NCI-H82 treated with DMSO at 0.1 percent for 48 hours (cell line): ENCODE data around the gene CRISPLD2.

ENCODE experiments used
- DNase-seq: peaks from one replicate; lab custom pipeline; 2025; ENCODE audit not compliant: unreplicated experiment; lab: John Stamatoyannopoulos, UW

Gene CRISPLD2, protein sequence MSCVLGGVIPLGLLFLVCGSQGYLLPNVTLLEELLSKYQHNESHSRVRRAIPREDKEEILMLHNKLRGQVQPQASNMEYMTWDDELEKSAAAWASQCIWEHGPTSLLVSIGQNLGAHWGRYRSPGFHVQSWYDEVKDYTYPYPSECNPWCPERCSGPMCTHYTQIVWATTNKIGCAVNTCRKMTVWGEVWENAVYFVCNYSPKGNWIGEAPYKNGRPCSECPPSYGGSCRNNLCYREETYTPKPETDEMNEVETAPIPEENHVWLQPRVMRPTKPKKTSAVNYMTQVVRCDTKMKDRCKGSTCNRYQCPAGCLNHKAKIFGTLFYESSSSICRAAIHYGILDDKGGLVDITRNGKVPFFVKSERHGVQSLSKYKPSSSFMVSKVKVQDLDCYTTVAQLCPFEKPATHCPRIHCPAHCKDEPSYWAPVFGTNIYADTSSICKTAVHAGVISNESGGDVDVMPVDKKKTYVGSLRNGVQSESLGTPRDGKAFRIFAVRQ

DNA sequence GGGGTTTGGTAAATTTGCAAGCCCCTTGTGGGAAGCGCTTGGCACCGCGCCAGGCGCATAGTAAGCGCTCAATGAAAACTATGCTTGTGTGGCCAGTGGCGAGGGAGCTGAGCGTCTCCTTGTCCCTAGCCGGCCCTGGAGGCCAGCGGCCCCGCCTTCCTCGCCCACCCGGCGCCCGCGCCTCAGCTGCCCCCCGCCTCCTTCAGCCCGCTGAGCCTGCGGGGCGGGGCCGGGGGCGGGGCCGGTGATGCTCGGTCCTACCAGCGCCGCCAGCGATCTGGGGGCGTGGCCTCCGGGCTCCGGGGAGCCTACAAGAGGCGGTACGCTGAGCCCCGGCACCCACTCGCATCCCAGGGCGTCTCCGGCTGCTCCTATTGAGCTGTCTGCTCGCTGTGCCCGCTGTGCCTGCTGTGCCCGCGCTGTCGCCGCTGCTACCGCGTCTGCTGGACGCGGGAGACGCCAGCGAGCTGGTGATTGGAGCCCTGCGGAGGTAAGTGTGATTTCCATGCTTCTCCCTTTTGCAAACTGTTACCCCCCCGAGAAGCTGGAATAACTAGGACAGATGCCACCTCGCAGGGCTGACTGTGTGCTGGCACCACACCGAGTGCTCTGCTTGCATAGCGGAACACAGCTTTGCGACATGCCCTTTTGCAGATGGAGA, at the start of gene CRISPLD2:
Gene CRISPLD2 (plus strand): TSS at position 342 of the 661 bp plus-strand sequence. CDS start 18,511 bp downstream, outside the sequence.
- peak; percentile 66 for DNase-seq

GRCh38 chr16:84773312-84773711, 46.5 kb upstream of the CRISPLD2 start:
- no peak for DNase-seq

DNA sequence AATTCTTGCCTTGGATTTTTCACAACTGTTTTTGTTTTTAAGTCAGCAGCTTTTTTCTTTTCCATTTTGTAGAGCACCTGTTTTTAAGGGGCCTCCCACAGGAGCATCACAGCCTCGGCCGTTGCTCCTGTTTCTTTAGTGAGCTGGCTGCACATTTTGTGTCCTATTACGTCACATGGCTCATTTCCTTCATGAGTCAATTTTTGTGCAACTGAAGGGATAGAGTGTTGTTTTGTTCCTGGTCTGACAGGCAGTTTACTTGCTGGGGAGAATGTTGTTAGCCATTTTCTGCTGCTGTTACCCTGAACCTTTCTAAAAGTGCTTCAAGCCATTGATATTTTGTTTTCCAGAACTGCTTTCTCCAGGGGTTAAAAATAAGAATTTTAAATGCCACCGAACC, 45.0 kb upstream of the CRISPLD2 start:
- DNase-seq, result no peak

GRCh38 chr16:84775262-84775810, 44.4 kb upstream of the CRISPLD2 start:
- no peak for DNase-seq

GRCh38 chr16:84777435-84777834, 42.4 kb upstream of the CRISPLD2 start:
- DNase-seq, result no peak

- no peak for DNase-seq
Measured at GRCh38 chr16:84778720-84779119, 41.1 kb upstream of the CRISPLD2 start.

GRCh38 chr16:84780063-84780462, 39.7 kb upstream of the CRISPLD2 start:
- no peak for DNase-seq

DNA sequence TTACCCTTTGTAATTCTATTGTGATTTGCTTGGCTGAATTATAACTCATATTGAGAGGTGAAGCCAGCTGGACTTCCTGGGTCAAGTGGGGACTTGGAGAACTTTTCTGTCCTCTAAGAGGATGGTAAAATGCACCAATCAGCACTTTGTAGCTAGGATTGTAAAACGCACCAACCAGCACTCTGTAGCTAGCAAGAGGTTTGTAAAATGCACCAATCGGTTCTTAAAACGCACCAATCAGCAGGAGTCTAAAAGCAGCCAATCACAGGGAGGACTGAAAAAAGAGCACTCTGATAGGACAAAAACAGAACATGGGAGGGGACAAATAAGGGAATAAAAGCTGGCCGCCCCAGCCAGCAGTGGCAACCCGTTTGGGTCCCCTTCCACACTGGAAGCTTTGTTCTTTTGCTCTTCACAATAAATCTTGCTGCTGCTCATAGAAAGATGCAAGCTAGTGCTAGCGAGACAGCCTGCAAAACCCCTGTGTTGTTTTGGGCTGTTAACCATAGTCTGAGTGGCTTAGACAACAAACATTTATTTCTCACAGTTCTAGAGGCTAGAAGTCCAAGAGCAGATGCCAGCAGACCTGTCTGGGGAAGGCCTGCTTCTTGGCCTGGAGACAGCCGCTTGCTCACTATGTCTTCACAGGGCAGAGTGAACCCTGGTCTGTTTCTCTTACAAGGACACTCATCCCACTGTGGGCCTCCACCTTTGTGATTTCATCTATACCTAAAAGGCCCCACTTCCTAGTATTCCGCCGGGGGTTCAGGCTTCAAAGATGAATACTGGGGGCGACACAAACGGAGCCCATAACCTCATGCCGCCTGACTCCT, 39.0 kb upstream of the CRISPLD2 start:
- no peak for DNase-seq

GRCh38 chr16:84782846-84783245, 36.9 kb upstream of the CRISPLD2 start:
- no peak for DNase-seq

DNA sequence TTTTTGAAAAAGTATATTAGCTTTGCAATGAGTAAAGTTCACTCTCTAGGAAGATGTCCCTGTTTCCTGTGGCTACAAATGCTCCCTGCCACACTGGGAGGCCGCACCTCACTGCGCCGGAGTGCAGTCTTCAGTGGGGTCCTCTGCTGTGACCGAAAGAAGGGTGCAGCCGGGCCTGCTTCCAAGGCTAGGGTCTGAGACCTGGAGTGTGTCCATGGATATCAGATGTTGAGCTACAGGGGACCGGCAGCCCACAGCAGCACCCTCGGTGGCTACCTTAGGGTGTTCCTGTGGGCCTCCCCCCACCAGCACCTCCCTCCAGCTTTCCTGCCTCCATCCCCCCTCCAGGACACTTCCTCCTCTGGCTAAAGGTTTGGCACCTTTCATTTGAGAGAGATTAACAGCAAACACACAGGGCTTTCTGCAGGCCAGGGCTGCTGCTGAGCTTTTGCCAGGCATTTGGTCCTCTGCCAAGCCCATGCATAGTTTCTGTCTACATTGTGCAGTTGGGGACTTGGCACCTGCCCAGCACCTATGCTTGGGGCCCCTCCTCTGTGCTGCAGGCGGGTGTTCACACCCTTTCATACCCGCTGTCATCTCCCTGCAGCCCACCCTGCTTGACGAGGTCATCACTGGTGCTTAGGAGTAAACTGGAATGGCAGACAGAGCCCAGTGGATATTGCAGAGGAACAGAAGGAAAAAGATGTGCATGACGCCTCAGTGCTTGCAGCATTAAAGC, 33.8 kb upstream of the CRISPLD2 start:
- no peak for DNase-seq

DNA sequence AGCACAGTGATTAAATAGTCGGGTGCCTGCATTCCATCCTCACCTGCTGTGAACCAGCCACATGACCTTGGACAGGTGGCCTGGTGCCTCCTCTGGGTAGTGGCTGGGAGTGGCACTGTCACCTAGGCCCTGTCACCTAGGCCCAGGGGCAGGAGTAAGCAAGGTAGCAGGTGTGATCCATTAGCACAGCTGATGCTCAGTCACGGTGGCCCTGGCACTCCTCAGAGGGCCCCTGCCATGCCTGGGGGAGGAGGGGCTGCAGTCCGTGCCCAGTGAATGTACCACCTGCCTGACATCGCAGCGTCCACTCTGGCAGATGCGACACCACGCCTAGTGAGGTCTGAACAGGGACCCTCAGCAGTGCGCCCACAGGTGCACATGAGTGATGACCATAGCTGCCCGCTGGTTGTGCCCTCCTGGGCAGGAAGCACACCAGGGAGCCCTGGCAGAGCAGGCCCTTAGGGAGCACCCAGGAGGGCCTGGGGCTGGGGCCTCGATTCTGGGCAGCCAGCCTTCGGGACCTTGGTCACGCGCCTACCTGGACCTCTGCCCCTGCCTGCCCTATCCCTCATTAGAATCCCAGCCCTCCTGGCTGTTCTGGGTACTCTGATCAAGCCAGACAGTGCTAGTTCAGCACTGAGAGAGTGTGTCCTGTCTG, 33.1 kb upstream of the CRISPLD2 start:
- DNase-seq, result no peak

GRCh38 chr16:84787263-84787622, 32.5 kb upstream of the CRISPLD2 start:
- DNase-seq, result no peak

GRCh38 chr16:84788920-84789391, 30.8 kb upstream of the CRISPLD2 start:
- no peak for DNase-seq

GRCh38 chr16:84789431-84789830, 30.4 kb upstream of the CRISPLD2 start:
- DNase-seq, result no peak

DNA sequence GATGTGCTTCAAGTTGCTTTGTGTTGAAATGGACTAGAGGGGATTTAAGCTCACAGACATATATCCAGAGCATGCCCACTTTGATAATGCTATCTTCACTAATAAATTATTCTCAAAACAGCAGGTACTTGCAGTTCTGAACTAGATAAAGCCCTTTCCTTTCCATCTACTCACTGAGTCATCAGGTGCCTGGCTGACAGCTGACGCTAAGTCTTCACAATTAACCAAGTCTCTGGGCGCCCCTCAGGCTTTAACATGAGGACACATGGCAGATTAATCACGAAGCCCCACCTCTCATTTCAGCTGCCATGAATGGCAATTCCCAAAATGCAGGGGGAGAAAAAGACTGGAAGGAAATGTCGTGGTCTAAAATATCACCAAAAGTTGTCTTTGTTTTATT, 29.5 kb upstream of the CRISPLD2 start:
- no peak for DNase-seq

DNA sequence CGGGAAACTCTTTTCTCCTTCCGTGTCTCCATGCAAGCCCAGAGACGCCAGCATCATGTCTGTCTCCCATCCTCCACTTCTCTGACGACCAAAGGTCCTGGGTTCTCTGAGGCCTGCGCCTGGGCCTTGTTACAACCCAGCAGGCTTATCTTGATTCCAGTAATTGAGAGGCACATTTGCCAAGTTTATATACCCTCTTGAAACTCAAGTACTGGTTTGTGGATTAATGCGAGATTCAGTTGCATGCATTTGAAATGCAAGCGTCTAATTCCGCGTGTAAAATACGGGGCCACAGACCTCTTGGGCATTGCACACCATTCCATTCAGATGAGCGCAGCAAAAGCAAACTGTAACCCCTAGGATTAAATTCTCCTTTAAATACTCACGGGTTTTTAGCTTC, 28.7 kb upstream of the CRISPLD2 start:
- no peak for DNase-seq

DNA sequence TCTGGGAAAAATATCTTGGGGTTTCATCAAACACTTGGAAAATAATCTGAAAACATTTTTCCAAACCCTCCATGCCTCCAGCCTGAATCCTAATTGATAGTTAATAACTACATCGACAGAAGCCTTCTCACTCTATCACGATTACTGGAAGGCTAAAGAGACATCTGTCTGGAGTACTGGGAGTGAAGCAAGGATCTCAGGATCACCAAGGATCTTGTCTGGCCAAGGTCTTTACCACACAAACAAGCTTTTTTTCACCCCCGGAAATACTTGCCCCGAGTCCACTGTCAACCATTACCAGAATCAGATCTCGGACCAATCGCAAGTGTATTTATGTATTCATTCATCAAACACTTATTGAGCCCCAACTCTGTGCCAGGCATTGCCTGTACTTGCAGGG, 28.3 kb upstream of the CRISPLD2 start:
- no peak for DNase-seq

DNA sequence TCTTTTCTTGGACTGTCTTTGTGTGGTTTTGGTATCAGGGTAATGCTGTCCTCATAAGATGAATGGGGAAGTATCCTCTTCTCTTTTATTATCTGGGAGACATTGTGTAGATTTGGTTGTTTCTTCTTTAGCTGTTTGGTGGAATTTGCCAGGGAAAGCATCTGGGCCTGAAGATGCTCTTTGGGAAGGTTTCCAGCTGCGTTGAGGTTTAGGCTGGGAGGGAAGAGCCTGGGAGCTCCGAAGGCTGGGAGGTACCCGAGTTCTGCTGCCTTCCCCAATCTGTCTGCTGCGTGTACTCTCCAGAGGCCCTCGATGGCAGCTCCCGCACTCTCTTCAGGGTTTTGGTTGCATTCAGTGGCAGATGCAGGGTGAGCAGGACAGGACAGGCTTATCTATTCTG, 25.6 kb upstream of the CRISPLD2 start:
- no peak for DNase-seq

DNA sequence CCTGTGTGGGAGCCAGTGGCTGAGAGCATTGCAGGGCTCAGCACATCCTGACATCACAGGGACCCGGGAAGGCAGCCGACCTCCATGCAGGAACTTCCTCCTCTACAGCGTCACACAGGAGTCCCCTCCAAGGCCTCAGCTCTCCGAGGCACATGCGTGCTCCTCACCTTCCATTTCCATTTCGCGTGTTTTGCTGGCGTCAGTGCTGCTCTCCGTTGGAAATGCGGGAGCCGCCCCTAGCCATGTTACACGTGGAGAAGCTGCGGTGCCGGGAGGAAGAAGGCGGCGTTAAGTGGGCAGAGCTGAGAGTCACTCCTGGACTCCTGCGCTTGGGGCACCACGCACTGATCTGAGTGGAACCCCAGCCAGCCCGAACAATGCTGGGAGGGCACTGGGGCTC, 25.2 kb upstream of the CRISPLD2 start:
- no peak for DNase-seq
